ENCODE data around the gene RHD. TPM values are rescaled to one million over a fixed set of nuclear protein-coding genes. Genes with fewer than 3 reads are reported as not detected.

Gene RHD
- polyA plus RNA-seq, 1 of the 3 experiments (the other 2 are of a cell fraction), result not detected

GRCh38 chr1:25253911-25254310 is 18.4 kb upstream of the RHD start:
- Histone ChIP-seq H4K20me1 (ENCODE audit: insufficient read depth) (no peaks in the 10 kb centered on the region; the same call in 1 of the 2 replicates), H2AFZ (ENCODE audit: low read depth) (no peak overlapping the region), H3K9me3 (no peaks in the 10 kb centered on the region), H3K9me2 (no peaks in the 10 kb centered on the region), H3F3A (replicated peaks; ENCODE audit: insufficient read depth) (peaks cover 7% of the 10 kb centered on the region), H3K27me3 (ENCODE audit: insufficient read depth) (no peaks in the 10 kb centered on the region), H3K27ac (ENCODE audit: low read depth in 2 of 2, low read length in 1 of 2) (peak overlapping the region in 1 of 2 experiments; percentile 63; a peak in 2 of 4 replicates), H3K79me2 (ENCODE audit: insufficient read depth) (peaks cover 42% of the 10 kb centered on the region), H3K4me2 (peak overlapping the region; percentile 35; the same call in 1 of the 2 replicates), H3K4me3 (ENCODE audit: low read depth in 2 of 2, low read length in 1 of 2) (no peak overlapping the region), H3K36me3 (replicated peaks in 1 of 2; ENCODE audit: control insufficient read depth in 1 of 2, insufficient read depth in 2 of 2, low read length in 1 of 2) (no peaks in the 10 kb centered on the region), H3K9ac (0 out of 2 replicates have a peak overlapping the region, but pooled peaks have one; percentile 2), H3K4me1 (ENCODE audit: control insufficient read depth in 1 of 2, insufficient read depth in 2 of 2, low read depth in 1 of 2, low read length in 1 of 2) (peaks cover 0 to 8% of the 10 kb centered on the region in 2 experiments; a peak in 1 of 4 replicates)
- 81% methylated on average over 2 of the region's 2 CpGs for WGBS (ENCODE audit: low lambda C conversion rate)
- no peak for TF ChIP-seq YY1 (IDR thresholded peaks at IDR 0.05; ENCODE audit: low read depth)
- no peak for TF ChIP-seq MXI1 (IDR thresholded peaks at IDR 0.05; ENCODE audit: low read depth, low read length)
- TF ChIP-seq REST (IDR thresholded peaks at IDR 0.05; ENCODE audit: low read depth, low read length), result no peak
- no peak for TF ChIP-seq TCF12 (IDR thresholded peaks at IDR 0.05)
- TF ChIP-seq, protein P1, sequence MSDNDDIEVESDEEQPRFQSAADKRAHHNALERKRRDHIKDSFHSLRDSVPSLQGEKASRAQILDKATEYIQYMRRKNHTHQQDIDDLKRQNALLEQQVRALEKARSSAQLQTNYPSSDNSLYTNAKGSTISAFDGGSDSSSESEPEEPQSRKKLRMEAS (IDR thresholded peaks at IDR 0.05; ENCODE audit: low read depth), result no peak
- TF ChIP-seq EP300 (IDR thresholded peaks at IDR 0.05; ENCODE audit: borderline replicate concordance in 1 of 2, low read depth in 1 of 2, low read length in 1 of 2), result no peak
- no peak for TF ChIP-seq ELF1 (IDR thresholded peaks at IDR 0.05)
- no peak for TF ChIP-seq TAF1 (IDR thresholded peaks at IDR 0.05; ENCODE audit: borderline replicate concordance, low read depth, low read length)
- TF ChIP-seq GATA2 (CRISPR knock-in tag; IDR thresholded peaks at IDR 0.05), result no peak
- no peak for DNase-seq
- ChIA-PET POLR2A (interaction anchor here (1.2 kb wide), 1 partner anchor 14 kb away, joined by 3 read pairs; no protein-coding TSS in a partner anchor), CTCF (interaction anchor here (1.2 to 1.4 kb wide), 2 partner anchors 13 to 217 kb away, joined by 3 to 4 read pairs; no protein-coding TSS in a partner anchor)

- ChIA-PET POLR2A (interaction anchor here (0.6 to 1.5 kb wide), 2 partner anchors 9 to 1790 kb away, joined by 5 read pairs; partner anchors contain the start of gene RSRP1), CTCF (interaction anchor here (2.1 kb wide), 1 partner anchor 8 kb away, joined by 4 read pairs; the partner anchor contains the start of gene RSRP1)
- Histone ChIP-seq H3K27ac (ENCODE audit: low read depth in 2 of 2, low read length in 1 of 2) (no peak overlapping the region), H3K9ac (no peak overlapping the region), H3K9me3 (no peaks in the 10 kb centered on the region), H4K20me1 (ENCODE audit: insufficient read depth) (no peaks in the 10 kb centered on the region; the same call in 1 of the 2 replicates), H3K9me2 (no peaks in the 10 kb centered on the region), H3K4me2 (no peak overlapping the region), H3K36me3 (replicated peaks in 1 of 2; ENCODE audit: control insufficient read depth in 1 of 2, insufficient read depth in 2 of 2, low read length in 1 of 2) (no peaks in the 10 kb centered on the region), H3K79me2 (ENCODE audit: insufficient read depth) (peaks cover 57% of the 10 kb centered on the region), H2AFZ (ENCODE audit: low read depth) (no peak overlapping the region), H3K4me1 (ENCODE audit: control insufficient read depth in 1 of 2, insufficient read depth in 2 of 2, low read depth in 1 of 2, low read length in 1 of 2) (peaks cover 0 to 8% of the 10 kb centered on the region in 2 experiments; a peak in 1 of 4 replicates), H3K4me3 (ENCODE audit: low read depth in 2 of 2, low read length in 1 of 2) (no peak overlapping the region), H3K27me3 (ENCODE audit: insufficient read depth) (no peaks in the 10 kb centered on the region), H3F3A (replicated peaks; ENCODE audit: insufficient read depth) (peaks cover 7% of the 10 kb centered on the region)
- no peak for DNase-seq
- 94% methylated on average over 15 of the region's 18 CpGs for WGBS (ENCODE audit: low lambda C conversion rate)
- TF ChIP-seq, protein P2, sequence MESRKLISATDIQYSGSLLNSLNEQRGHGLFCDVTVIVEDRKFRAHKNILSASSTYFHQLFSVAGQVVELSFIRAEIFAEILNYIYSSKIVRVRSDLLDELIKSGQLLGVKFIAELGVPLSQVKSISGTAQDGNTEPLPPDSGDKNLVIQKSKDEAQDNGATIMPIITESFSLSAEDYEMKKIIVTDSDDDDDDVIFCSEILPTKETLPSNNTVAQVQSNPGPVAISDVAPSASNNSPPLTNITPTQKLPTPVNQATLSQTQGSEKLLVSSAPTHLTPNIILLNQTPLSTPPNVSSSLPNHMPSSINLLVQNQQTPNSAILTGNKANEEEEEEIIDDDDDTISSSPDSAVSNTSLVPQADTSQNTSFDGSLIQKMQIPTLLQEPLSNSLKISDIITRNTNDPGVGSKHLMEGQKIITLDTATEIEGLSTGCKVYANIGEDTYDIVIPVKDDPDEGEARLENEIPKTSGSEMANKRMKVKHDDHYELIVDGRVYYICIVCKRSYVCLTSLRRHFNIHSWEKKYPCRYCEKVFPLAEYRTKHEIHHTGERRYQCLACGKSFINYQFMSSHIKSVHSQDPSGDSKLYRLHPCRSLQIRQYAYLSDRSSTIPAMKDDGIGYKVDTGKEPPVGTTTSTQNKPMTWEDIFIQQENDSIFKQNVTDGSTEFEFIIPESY (IDR thresholded peaks at IDR 0.05; ENCODE audit: borderline replicate concordance, low read depth), result no peak
- TF ChIP-seq REST (IDR thresholded peaks at IDR 0.05; ENCODE audit: low read depth, low read length) (no peak), EP300 (IDR thresholded peaks at IDR 0.05; ENCODE audit: borderline replicate concordance in 1 of 2, low read depth in 1 of 2, low read length in 1 of 2) (no peak), RFX5 (IDR thresholded peaks at IDR 0.05; ENCODE audit: low read length) (no peak), GATA2 (CRISPR knock-in tag; IDR thresholded peaks at IDR 0.05) (no peak), FOSL2 (IDR thresholded peaks at IDR 0.05; ENCODE audit: borderline replicate concordance, low read depth) (no peak), JUND (IDR thresholded peaks at IDR 0.05) (no peak), MXI1 (IDR thresholded peaks at IDR 0.05; ENCODE audit: low read depth, low read length) (no peak), SIN3A (IDR thresholded peaks at IDR 0.05; ENCODE audit: borderline replicate concordance, low read depth, low read length) (no peak)
Observed at GRCh38 chr1:25255706-25256577, 16.4 kb upstream of the RHD start.

Data from SK-N-SH (cell line).